Activated CD4-positive, CD25-positive, alpha-beta regulatory T cell (primary cell): Measurements from ENCODE around the gene OR2T5.
"Not testable (repeated sequence)": the region's sequence is repeated elsewhere in the genome, so short reads cannot be mapped to it uniquely, and the experiment has no call there.

ENCODE experiments used
- DNase-seq, 4 experiments: peaks; one replicate each; lab custom pipeline; 2025; lab: John Stamatoyannopoulos, UW

Gene OR2T5

DNA sequence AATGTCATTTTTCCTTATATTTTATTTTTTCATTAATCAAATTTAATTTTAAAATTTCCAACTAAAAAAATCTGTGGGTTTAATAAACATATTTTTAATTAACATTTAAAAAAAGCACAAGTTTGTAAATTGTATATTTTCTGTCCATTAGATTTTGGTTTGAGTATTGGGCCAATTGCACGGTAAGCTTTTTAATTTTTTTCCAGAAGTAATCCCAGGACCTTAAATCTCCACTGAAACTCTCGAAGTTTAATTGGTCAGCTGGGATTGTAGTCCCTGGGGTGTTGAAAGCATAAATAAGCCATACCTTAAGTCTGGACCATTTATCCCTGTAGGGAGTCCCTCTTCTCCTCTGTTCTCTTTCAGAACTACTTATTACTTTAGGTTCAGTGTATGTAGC lies 19.4 kb downstream of the OR2T5 start, which contains the start of gene OR2G6:
Gene OR2G6, plus strand, starts transcription at position 301 of the 400 bp plus-strand sequence. CDS start 13,574 bp downstream, outside the sequence.
- DNase-seq, result not testable (repeated sequence)

DNA sequence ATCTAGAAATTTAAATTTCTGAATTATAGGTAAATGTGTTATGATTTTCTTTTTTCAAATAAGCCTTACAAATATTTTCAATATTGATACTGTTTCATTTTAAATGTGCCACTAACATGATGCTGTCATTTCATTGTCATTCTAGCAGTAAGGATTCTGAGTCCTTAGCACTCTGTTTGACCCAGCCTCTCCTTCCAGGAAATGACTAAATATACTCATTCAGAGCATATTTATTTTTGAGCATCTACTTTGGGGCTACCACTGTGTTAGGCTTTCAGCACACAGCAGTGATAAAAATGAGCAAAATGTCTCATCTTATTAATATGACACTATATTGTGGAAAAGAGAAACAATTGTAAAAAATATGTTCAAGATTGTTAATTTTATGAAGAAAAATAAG lies 21.8 kb downstream of the OR2T5 start:
- not testable (repeated sequence) for DNase-seq

DNA sequence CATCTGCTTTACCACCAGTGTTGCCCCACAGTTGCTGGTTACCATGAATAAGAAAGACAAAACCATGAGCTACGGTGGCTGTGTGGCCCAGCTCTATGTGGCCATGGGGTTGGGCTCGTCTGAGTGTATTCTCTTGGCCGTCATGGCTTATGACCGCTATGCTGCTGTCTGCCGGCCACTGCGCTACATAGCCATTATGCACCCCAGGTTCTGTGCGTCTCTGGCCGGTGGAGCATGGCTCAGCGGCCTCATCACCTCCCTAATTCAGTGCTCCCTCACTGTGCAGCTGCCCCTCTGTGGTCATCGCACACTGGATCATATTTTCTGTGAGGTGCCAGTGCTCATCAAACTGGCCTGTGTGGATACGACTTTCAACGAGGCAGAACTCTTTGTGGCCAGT lies 33.5 kb downstream of the OR2T5 start:
- DNase-seq, result no peak

DNA sequence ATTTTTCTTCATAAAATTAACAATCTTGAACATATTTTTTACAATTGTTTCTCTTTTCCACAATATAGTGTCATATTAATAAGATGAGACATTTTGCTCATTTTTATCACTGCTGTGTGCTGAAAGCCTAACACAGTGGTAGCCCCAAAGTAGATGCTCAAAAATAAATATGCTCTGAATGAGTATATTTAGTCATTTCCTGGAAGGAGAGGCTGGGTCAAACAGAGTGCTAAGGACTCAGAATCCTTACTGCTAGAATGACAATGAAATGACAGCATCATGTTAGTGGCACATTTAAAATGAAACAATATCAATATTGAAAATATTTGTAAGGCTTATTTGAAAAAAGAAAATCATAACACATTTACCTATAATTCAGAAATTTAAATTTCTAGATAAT lies 49.1 kb downstream of the OR2T5 start:
- not testable (repeated sequence) for DNase-seq
